GM21737 (cell line): Measurements from ENCODE around the gene SLC25A33.
"Not testable (repeated sequence)": the region's sequence is repeated elsewhere in the genome, so short reads cannot be mapped to it uniquely, and the experiment has no call there.

Experiments
- ATAC-seq: cut with Tn5 transposase; IDR thresholded peaks from one replicate; pipeline ENCODE4 v1.9.1; 2021; ENCODE audit warnings: mild to moderate bottlenecking, moderate library complexity; ENCODE audit not compliant: unreplicated experiment

SLC25A33 gene

DNA sequence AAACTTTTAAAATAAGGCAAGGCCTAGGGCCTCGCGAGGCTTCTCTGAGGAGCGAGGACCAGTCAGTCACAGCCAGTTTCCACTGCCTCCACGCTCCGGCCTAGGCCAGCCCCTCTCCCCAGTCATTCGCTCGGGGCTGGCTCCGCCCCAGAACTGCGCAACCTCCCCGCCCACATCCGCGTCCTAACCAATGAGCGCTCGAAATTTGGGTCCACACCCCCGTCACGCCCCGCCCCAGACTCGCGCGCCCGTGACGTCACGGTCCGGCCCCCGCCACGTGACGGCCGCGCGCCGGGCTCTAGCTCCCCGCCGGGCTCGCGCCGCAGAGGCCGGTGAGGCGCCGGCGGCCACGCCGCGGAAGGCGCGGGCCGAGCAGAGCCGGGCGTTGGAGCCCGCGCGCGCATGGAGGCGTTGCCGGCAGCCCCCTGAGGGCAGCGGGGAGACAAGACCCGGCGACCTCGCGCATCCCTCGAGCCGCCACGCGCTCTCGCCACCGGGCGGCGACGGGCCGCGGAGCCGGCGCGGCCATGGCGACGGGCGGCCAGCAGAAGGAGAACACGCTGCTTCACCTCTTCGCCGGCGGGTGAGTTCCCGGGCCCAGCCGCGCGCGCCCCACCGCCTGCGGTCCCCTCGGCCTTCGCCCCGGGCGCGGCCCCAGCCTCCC, at the start of gene SLC25A33:
Gene SLC25A33, plus strand, starts transcription at position 301 of the 664 bp plus-strand sequence. Its CDS starts 227 bp downstream, at position 528.
- ATAC-seq: peak; percentile 96

DNA sequence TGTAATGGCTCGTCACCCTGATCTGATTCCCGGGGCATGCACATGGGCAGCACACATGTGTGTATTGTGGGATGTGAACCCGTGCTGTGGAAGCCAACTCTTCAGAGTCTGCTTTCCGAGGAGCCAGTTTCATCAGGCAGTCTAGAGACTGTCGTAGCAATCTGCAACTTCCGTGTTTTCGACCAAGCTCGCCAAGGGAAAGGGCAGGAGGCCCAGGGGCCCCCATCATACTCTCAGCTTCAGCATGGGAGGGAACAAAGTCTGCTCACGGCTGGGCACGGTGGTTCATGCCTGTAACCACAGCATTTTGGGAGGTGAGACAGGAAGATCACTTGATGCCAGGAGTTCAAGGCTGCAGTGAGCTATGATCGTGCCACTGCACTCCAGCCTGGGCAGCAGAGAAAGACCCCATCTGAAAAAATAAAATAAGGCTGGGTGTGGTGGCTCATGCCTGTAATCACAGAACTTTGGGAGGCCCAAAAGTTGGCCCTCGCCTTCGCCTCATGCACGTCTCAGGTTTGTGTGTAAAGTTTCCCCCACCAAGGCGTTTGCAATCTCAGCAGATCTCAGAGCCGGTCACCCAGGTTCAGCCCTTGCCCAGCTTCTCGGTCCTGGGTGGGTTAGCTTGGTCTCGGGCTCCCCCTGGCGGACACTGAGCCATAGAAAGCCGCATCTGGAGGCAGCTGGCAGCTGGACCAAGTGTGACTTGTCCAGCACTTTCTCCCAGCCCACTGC, 48.5 kb upstream of the SLC25A33 start:
- ATAC-seq: no peak

DNA sequence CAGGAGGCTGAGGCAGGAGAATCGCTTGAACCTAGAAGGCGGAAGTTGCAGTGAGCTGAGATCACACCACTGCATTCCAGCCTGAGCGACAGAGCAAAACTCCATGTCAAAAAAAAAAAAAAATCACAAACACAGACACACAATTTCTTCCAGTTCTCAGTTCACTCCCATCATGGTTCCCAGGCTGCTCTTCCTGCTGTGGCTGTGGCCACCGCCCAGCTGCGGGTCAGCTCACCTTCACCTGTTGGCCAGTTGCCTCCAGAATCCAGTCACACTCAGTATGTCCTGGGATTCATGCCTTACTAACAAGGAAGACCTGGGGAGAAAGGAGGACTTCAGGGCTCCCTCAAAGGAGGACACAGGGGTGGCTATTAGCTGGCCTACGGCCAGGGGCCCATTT, 45.9 kb upstream of the SLC25A33 start:
- ATAC-seq: no peak

GRCh38 chr1:9494936-9495758, 44.1 kb upstream of the SLC25A33 start:
- no peak for ATAC-seq

DNA sequence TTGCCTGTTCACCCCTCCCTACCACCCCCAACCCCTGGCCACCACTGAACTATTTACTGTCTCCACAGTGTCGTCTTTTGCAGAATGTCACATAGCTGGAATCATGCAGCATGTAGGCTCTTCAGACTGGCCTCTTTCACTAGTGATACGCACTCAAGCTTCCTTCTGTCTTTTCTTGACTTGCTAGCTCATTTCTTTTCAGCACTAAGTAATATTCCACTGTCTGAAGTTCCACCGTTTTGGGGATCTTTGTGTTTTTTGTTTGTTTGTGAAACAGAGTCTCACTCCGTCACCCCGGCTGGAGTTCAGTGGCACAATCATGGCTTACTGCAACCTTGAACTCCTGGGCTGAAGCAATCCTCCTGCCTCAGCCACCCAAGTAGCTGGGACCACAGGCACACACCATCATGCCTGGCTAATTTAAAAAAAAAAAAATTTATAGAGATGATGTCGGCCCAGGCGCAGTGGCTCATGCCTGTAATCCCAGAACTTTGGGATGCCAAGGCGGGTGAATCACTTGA, 43.4 kb upstream of the SLC25A33 start:
- ATAC-seq: no peak

- ATAC-seq: no peak
These were observed 38.2 kb upstream of the SLC25A33 start for GRCh38 chr1:9500756-9501754.

GRCh38 chr1:9503001-9503675, 36.1 kb upstream of the SLC25A33 start:
- ATAC-seq: no peak

GRCh38 chr1:9505143-9505542, 34.1 kb upstream of the SLC25A33 start:
- ATAC-seq: no peak

DNA sequence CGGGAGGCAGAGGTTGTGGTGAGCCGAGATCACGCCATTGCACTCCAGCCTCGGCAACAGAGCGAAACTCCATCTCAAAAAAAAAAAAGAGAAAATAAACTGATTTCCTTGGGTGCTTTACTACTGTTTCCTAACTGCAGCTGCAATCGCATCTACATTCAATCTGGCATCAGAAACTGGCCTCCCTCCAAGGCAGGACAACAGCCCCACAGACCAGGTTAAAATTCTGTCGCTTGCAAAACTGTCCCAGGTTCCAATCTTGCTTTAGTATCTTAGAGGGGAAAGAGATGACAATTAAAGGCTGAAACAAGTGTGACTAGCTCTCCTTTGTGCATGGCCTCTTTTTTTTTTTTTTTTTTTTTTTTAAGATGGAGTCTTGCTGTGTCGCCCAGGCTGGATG, 32.4 kb upstream of the SLC25A33 start:
- no peak for ATAC-seq

DNA sequence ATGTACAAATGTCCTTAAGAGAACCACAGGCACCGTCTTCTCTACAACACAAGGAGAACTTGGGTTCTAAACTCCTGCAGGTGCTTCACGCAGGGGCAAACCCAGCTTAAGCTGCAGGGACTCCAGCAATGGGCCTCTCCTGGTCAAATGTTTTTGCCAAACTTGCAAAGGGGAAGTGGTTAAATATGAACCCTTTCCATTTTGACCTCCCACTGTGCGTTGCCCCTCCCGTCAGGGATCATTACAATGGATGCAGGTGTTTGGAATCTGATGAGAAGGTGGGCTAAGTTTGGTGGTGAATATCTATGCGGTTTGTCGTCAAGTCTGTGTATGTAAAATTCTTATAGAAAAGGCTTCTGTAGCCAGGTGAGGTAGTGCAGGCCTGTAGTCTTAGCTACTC, 29.1 kb upstream of the SLC25A33 start:
- ATAC-seq: no peak

GRCh38 chr1:9515550-9515949, 23.7 kb upstream of the SLC25A33 start:
- not testable (repeated sequence) for ATAC-seq

DNA sequence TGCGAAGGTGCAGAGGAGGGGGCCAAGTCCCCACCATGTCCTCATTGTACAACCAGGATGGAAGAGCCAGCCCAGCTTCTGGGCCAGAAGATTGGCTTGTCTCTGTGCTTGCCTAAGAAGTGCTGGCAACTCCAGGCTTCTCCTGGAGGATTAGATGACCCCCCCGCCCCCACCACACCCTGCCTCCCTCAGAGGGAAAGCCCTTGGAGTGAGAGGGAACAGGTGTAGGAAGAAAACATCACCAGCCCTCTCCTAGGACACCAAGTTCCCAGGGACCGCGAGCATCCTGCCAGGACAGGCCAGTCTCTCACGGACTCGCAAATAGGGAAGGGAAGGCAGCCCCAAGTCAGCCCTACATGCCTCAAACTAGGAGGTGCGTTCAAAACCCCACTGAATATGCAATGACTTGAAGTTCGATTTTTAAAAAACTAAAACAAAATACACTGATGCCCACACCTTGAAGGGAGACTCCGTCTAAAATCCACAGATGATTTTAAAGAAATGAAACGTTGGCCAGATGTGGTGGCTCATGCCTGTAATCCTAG, 20.7 kb upstream of the SLC25A33 start:
- ATAC-seq: no peak

GRCh38 chr1:9520411-9520810, 18.9 kb upstream of the SLC25A33 start:
- ATAC-seq: no peak

DNA sequence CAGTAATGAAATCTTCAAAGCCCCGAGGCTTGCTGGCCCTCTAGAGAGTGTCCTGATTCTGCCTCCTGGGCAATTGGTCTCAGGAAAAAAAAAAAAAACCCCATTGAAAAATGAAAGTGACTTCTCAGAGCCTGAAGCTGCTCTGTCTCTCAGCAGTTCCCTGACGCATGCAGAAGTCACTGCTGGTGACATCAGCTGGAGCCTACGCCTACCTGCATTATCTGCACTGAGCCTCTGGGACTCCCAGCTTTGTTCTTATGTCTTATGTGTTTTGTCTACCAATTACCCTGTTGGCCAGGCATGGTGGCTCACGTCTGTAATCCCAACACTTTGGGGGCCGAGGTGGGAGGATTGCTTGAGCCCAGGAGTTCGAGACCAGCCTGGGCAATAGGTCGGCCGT, 10.1 kb upstream of the SLC25A33 start:
- no peak for ATAC-seq

DNA sequence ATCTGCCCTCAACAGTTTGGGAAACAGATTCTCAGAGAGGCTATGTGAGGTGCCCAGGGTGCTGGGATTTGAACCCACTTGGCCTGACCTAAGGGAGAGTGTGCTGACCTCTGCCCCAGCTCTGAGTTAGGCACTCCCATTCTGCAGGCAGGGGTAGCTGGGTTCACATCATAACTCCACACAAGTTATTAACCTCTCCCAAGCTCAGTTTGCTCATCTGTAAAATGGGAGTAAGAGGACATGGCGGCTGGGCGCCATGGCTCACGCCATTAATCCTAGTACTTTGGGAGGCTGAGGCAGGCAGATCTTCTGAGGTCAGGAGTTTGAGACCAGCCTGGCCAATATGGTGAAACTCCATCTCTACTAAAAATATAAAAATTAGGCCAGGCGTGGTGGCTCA, 8.9 kb upstream of the SLC25A33 start:
- ATAC-seq: no peak

DNA sequence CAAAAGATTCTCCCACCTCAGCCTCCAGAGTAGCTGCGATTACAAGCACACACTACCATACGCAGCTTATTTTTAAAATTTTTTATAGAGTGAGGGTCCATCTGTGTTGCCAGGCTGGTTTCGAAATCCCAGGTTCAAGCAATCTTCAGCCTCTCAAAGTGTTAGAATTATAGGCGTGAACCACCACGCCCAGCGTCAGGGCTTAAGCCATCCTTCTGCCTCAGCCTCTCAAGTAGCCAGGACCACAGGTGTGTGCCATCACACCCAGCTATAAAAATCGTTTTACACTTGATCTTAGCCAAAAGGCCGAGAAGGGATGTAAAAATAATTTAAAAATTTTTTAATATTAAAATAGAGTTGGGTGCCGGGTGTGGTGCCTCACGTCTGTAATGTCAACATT, 4.3 kb upstream of the SLC25A33 start:
- no peak for ATAC-seq

GRCh38 chr1:9536301-9536700, 3.0 kb upstream of the SLC25A33 start:
- no peak for ATAC-seq

- ATAC-seq: no peak
These were observed 1.2 kb upstream of the SLC25A33 start for GRCh38 chr1:9537863-9538668.
